GM23248 (cell line): ENCODE results near the gene CABP4.

ENCODE experiments used
- EZH2 ChIP-seq: fragments of 200-600 bp; sonication (generic); IDR thresholded peaks from 2 replicates; pipeline ENCODE4 v1.6.1; 2018; ENCODE audit warnings: antibody characterized with exemption, mild to moderate bottlenecking; ENCODE audit not compliant: insufficient read depth, poor library complexity, severe bottlenecking
- EZH2phosphoT487 ChIP-seq: fragments of 200-600 bp; sonication (generic); IDR thresholded peaks from 2 replicates; pipeline ENCODE4 v1.6.1; 2018; ENCODE audit warnings: antibody characterized with exemption, moderate library complexity, mild to moderate bottlenecking, low read depth; ENCODE audit not compliant: insufficient read depth

GRCh38 chr11:67422891-67423290 is 32.3 kb upstream of the CABP4 start:
- TF ChIP-seq EZH2 (no peak), EZH2phosphoT487 (no peak)
